GM19455 (cell line): ENCODE data around the gene UAP1L1.

Experiments used
- ATAC-seq: cut with Tn5 transposase; IDR thresholded peaks from one replicate; pipeline ENCODE4 v1.9.1; 2021; ENCODE audit not compliant: unreplicated experiment

Gene UAP1L1

GRCh38 chr9:137129456-137130175, 52.3 kb downstream of the UAP1L1 start:
- peak; percentile 85 for ATAC-seq

- ATAC-seq: peak; percentile 19
These were observed 52.9 kb downstream of the UAP1L1 start for GRCh38 chr9:137130176-137130755.
